Uterus (tissue), 2 donors: ENCODE measurements around the gene LRRC52.

ENCODE experiments used
- CTCF ChIP-seq, 4 experiments: fragments of 200-600 bp in 2 of 4; fragments of 450-650 bp in 2 of 4; sonication (generic) in 2 of 4; IDR thresholded peaks; one replicate each; pipeline ENCODE4 v1.5.1; 2016 to 2019; ENCODE audit warnings: antibody characterized with exemption in 4 of 4, mild to moderate bottlenecking in 2 of 4, moderate library complexity in 1 of 4
- POLR2A ChIP-seq, 2 donors: fragments of 450-650 bp; IDR thresholded peaks; one replicate each; pipeline ENCODE4 v1.6.1; 2016; ENCODE audit warnings: antibody characterized with exemption in 2 of 2, mild to moderate bottlenecking in 1 of 2, moderate library complexity in 1 of 2

- TF ChIP-seq POLR2A (IDR thresholded peaks at IDR 0.05) (no peak), CTCF (IDR thresholded peaks at IDR 0.05) (no peak)
Observed at GRCh38 chr1:165573787-165574186, 30.0 kb downstream of the LRRC52 start.
